ENCODE results near the gene RHBDF2.
A peak's percentile ranks its signal among the peaks of the same experiment; 100 is the strongest.

- TF ChIP-seq POLR2AphosphoS5 (IDR thresholded peaks at IDR 0.05; ENCODE audit: low read depth, low read length) (no peak), REST (IDR thresholded peaks at IDR 0.05; ENCODE audit: insufficient read depth in 1 of 2, low read depth in 2 of 2, low read length in 2 of 2) (0 out of 4 replicates have a peak, but pooled peaks of 1 of the 2 experiments have one; percentile 3)
Measured at GRCh38 chr17:76453431-76453743, 47.8 kb downstream of the RHBDF2 start.
